ENCODE results near the gene RPS27A. TPM values are rescaled to one million over a fixed set of nuclear protein-coding genes. Genes with fewer than 3 reads are reported as not detected.
"Not testable (repeated sequence)": the region's sequence is repeated elsewhere in the genome, so short reads cannot be mapped to it uniquely, and the experiment has no call there.

RPS27A gene
- total RNA-seq (100 to 1,000 TPM; 469 to 564 (median 541) TPM), polyA plus RNA-seq (986 TPM)
- long read RNA-seq, donor 1, transcript RPS27A-201 (6 exons, 1,071 nt) = major isoform, 208 of 236 reads
- long read RNA-seq, donor 1, transcript RPS27A-203 (5 exons, 796 nt) = minor isoform, 23 of 236 reads
- long read RNA-seq, donor 1, partial matches to known transcripts = 2 of 236 reads
- long read RNA-seq, donor 1, other reads (novel, unspliced or antisense) = 3 of 236 reads
- long read RNA-seq, donor 2, transcript RPS27A-201 (6 exons, 1,071 nt) = major isoform, 288 of 309 reads
- long read RNA-seq, donor 2, transcript RPS27A-203 (5 exons, 796 nt) = minor isoform, 16 of 309 reads
- long read RNA-seq, donor 2, partial matches to known transcripts = 2 of 309 reads
- long read RNA-seq, donor 2, other reads (novel, unspliced or antisense) = 3 of 309 reads
- long read RNA-seq, donor 3, transcript RPS27A-203 (5 exons, 796 nt) = minor isoform, 8 of 129 reads
- long read RNA-seq, donor 3, transcript RPS27A-201 (6 exons, 1,071 nt) = major isoform, 110 of 129 reads
- long read RNA-seq, donor 3, partial matches to known transcripts = 1 of 129 reads
- long read RNA-seq, donor 3, other reads (novel, unspliced or antisense) = 10 of 129 reads
- long read RNA-seq, donor 4, transcript RPS27A-201 (6 exons, 1,071 nt) = major isoform, 152 of 172 reads
- long read RNA-seq, donor 4, transcript RPS27A-203 (5 exons, 796 nt) = minor isoform, 15 of 172 reads
- long read RNA-seq, donor 4, partial matches to known transcripts = 0 of 172 reads
- long read RNA-seq, donor 4, other reads (novel, unspliced or antisense) = 5 of 172 reads

GRCh38 chr2:55232084-55232862, at the start of gene RPS27A, which contains the start of gene CLHC1:
TSS of gene RPS27A (plus strand) at chr2:55232688. CDS start at chr2:55232825, 137 bp downstream.
TSS of gene CLHC1 (minus strand) at chr2:55232293. CDS start at chr2:55222411, 9,882 bp downstream.
- H3K4me1 ChIP-seq (ENCODE audit: control insufficient read depth, insufficient read depth, low read length) = peaks cover 5% of the 10 kb centered on the region
- peak within 1 kb of the TSS; percentile 96 for H3K4me3 ChIP-seq (ENCODE audit: low read length)
- H3K27me3 ChIP-seq (ENCODE audit: control insufficient read depth, insufficient read depth) = no peaks in the 10 kb centered on the region
- DNase-seq = peak; percentile 90 to 97 (median 96)
- H3K9me3 ChIP-seq (ENCODE audit: control insufficient read depth, low read length) = no peaks in the 10 kb centered on the region
- under 1% methylated on average over 37 of the region's 37 CpGs for WGBS
- peak within 1 kb of the TSS; percentile 76 for H3K27ac ChIP-seq (ENCODE audit: low read length)
- ATAC-seq = peak; percentile 97
- intact Hi-C loops (cut with DNase I) = loop anchor here in 1 of 4 donors (5.0 kb wide), 1 partner anchor 35 kb away; the partner anchor contains the start of gene MTIF2

DNA sequence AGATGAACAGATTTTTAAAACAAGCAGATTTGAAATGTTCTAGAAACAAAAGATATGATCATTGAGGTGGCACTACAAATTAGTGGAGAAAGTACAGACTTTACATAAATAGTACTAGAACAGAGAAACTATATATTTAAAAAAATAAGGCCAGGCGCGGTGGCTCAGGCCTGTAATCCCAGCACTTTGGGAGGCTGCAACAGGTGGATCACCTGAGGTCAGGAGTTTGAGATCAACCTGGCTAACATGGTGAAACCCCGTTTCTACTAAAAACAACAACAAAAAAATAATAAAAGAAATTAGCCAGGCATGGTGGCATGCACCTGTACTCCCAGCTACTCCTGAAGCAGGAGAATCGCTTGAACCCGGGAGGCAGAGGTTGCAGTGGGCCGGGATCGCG, 45.7 kb upstream of the RPS27A start:
- H3K4me3 ChIP-seq (ENCODE audit: low read length); ATAC-seq; DNase-seq; H3K27ac ChIP-seq (ENCODE audit: low read length); H3K4me1 ChIP-seq (ENCODE audit: control insufficient read depth, insufficient read depth, low read length); H3K27me3 ChIP-seq (ENCODE audit: control insufficient read depth, insufficient read depth); intact Hi-C loops (cut with DNase I); H3K9me3 ChIP-seq (ENCODE audit: control insufficient read depth, low read length): not testable (repeated sequence)
- 83% methylated on average over 8 of the region's 8 CpGs for WGBS

DNA sequence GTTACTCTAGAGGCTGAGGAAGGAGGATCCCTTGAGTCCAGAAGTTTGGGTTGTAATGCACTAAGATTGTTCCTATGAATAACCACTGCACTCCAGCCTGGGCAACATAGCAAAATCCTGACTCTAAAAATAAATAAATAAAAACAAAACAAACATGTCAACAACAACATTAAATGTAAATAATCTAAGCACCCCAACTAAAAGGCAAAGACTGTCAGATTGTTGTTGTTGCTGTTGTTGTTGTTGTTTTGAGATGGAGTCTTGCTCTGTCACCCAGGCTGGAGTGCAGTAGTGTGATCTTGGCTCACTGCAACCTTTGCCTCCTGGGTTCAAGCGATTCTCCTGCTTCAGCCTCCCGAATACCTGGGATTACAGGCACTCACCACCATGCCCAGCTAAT, 40.6 kb upstream of the RPS27A start:
- ATAC-seq = not testable (repeated sequence)
- WGBS = 95% methylated on average over 2 of the region's 2 CpGs

GRCh38 chr2:55196526-55196925, 36.0 kb upstream of the RPS27A start:
- intact Hi-C loops (cut with DNase I) = no loop called here
- Histone ChIP-seq H3K27ac (ENCODE audit: low read length) (no peak overlapping the region), H3K9me3 (ENCODE audit: control insufficient read depth, low read length) (no peaks in the 10 kb centered on the region), H3K27me3 (ENCODE audit: control insufficient read depth, insufficient read depth) (no peaks in the 10 kb centered on the region), H3K4me1 (ENCODE audit: control insufficient read depth, insufficient read depth, low read length) (no peaks in the 10 kb centered on the region), H3K4me3 (ENCODE audit: low read length) (no peak overlapping the region)
- DNase-seq (no peak), ATAC-seq (no peak)
- 98% methylated on average over 2 of the region's 2 CpGs for WGBS

More for the DNA sequence above, 40.6 kb upstream of the RPS27A start:
- H3K9me3 ChIP-seq (ENCODE audit: control insufficient read depth, low read length); intact Hi-C loops (cut with DNase I); H3K27me3 ChIP-seq (ENCODE audit: control insufficient read depth, insufficient read depth); H3K4me3 ChIP-seq (ENCODE audit: low read length); H3K27ac ChIP-seq (ENCODE audit: low read length); DNase-seq; H3K4me1 ChIP-seq (ENCODE audit: control insufficient read depth, insufficient read depth, low read length): not testable (repeated sequence)

- H3K27me3 ChIP-seq (ENCODE audit: control insufficient read depth, insufficient read depth) = no peaks in the 10 kb centered on the region
- H3K4me3 ChIP-seq (ENCODE audit: low read length) = no peak overlapping the region
- DNase-seq = no peak
- no peak overlapping the region for H3K27ac ChIP-seq (ENCODE audit: low read length)
- intact Hi-C loops (cut with DNase I) = no loop called here
- no peaks in the 10 kb centered on the region for H3K9me3 ChIP-seq (ENCODE audit: control insufficient read depth, low read length)
- WGBS = 96% methylated on average over 1 of the region's 1 CpG
- ATAC-seq = no peak
- no peaks in the 10 kb centered on the region for H3K4me1 ChIP-seq (ENCODE audit: control insufficient read depth, insufficient read depth, low read length)
These were observed 32.1 kb upstream of the RPS27A start for GRCh38 chr2:55200416-55200815.

- Histone ChIP-seq H3K4me3 (ENCODE audit: low read length) (no peak overlapping the region), H3K9me3 (ENCODE audit: control insufficient read depth, low read length) (no peaks in the 10 kb centered on the region), H3K4me1 (ENCODE audit: control insufficient read depth, insufficient read depth, low read length) (no peaks in the 10 kb centered on the region), H3K27ac (ENCODE audit: low read length) (no peak overlapping the region), H3K27me3 (ENCODE audit: control insufficient read depth, insufficient read depth) (no peaks in the 10 kb centered on the region)
- ATAC-seq = no peak
- 99% methylated on average over 3 of the region's 3 CpGs for WGBS
- intact Hi-C loops (cut with DNase I) = no loop called here
- no peak for DNase-seq
These were observed 28.0 kb upstream of the RPS27A start for GRCh38 chr2:55204536-55204935.

DNA sequence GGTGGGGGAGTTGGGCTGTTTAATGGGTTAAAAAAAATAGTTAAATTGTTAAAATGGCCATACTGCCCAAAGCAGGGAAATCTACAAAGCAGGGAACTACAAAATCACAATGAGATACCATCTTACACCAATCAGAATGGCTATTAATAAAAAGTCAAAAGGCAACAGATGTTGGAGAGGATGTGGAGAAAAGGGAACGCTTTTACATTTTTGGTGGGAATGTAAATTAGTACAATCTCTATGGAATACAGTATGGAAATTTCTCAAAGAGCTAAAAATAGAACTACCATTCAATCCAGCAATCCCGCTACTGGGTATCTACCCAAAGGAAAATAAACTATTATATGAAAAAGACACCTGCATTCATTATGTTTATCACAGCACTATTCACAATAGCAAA, 27.5 kb upstream of the RPS27A start:
- Histone ChIP-seq H3K4me3 (ENCODE audit: low read length) (no peak overlapping the region), H3K27ac (ENCODE audit: low read length) (no peak overlapping the region), H3K4me1 (ENCODE audit: control insufficient read depth, insufficient read depth, low read length) (no peaks in the 10 kb centered on the region), H3K27me3 (ENCODE audit: control insufficient read depth, insufficient read depth) (no peaks in the 10 kb centered on the region), H3K9me3 (ENCODE audit: control insufficient read depth, low read length) (no peaks in the 10 kb centered on the region)
- ATAC-seq = no peak
- 95% methylated on average over 2 of the region's 2 CpGs for WGBS
- DNase-seq = no peak
- intact Hi-C loops (cut with DNase I) = no loop called here

- Histone ChIP-seq H3K9me3 (ENCODE audit: control insufficient read depth, low read length) (no peaks in the 10 kb centered on the region), H3K27ac (ENCODE audit: low read length) (no peak overlapping the region), H3K4me3 (ENCODE audit: low read length) (no peak overlapping the region), H3K4me1 (ENCODE audit: control insufficient read depth, insufficient read depth, low read length) (no peaks in the 10 kb centered on the region), H3K27me3 (ENCODE audit: control insufficient read depth, insufficient read depth) (no peaks in the 10 kb centered on the region)
- intact Hi-C loops (cut with DNase I) = no loop called here
- no peak for DNase-seq
- no peak for ATAC-seq
These were observed 18.7 kb upstream of the RPS27A start for GRCh38 chr2:55213822-55214221.

- peak; percentile 35 to 44 for ATAC-seq
- H3K4me1 ChIP-seq (ENCODE audit: control insufficient read depth, insufficient read depth, low read length) = no peaks in the 10 kb centered on the region
- intact Hi-C loops (cut with DNase I) = no loop called here
- DNase-seq = peak in 2 of 3 donors; percentile 60 to 65
- WGBS = 75% methylated on average over 25 of the region's 25 CpGs
- H3K27me3 ChIP-seq (ENCODE audit: control insufficient read depth, insufficient read depth) = no peaks in the 10 kb centered on the region
- no peak overlapping the region for H3K4me3 ChIP-seq (ENCODE audit: low read length)
- H3K9me3 ChIP-seq (ENCODE audit: control insufficient read depth, low read length) = no peaks in the 10 kb centered on the region
- peak overlapping the region; percentile 11 for H3K27ac ChIP-seq (ENCODE audit: low read length)
These were observed 8.3 kb upstream of the RPS27A start for GRCh38 chr2:55223958-55224760.

- peak; percentile 5 to 6 for ATAC-seq
- peak in 2 of 3 donors; percentile 58 to 59 for DNase-seq
- intact Hi-C loops (cut with DNase I) = no loop called here
- H3K4me1 ChIP-seq (ENCODE audit: control insufficient read depth, insufficient read depth, low read length) = peaks cover 4% of the 10 kb centered on the region
- no peaks in the 10 kb centered on the region for H3K27me3 ChIP-seq (ENCODE audit: control insufficient read depth, insufficient read depth)
- no peaks in the 10 kb centered on the region for H3K9me3 ChIP-seq (ENCODE audit: control insufficient read depth, low read length)
- H3K4me3 ChIP-seq (ENCODE audit: low read length) = no peak overlapping the region
- no peak overlapping the region for H3K27ac ChIP-seq (ENCODE audit: low read length)
- WGBS = 78% methylated on average over 19 of the region's 19 CpGs
These were observed 7.7 kb upstream of the RPS27A start for GRCh38 chr2:55224761-55225261.

All from right cardiac atrium (tissue), 5 donors.